ENCODE results near the gene HPCA.

GRCh38 chr1:32855861-32856617 lies 30.3 kb upstream of the HPCA start:
- TF ChIP-seq FOS (IDR thresholded peaks at IDR 0.05; ENCODE audit: low read depth, low read length) = no peak
- TF ChIP-seq MXI1 (IDR thresholded peaks at IDR 0.05; ENCODE audit: borderline replicate concordance, low read depth, low read length) = no peak
- no peak for TF ChIP-seq RAD21 (IDR thresholded peaks at IDR 0.05; ENCODE audit: low read length)
- no peak for TF ChIP-seq CTCF (conservative IDR thresholded peaks at IDR 0.05; ENCODE audit: low read depth, low read length)

Data from IMR-90 (cell line).